ENCODE data around the gene SCML2.
"Not testable (repeated sequence)": the region's sequence is repeated elsewhere in the genome, so short reads cannot be mapped to it uniquely, and the experiment has no call there.

Gene SCML2

GRCh38 chrX:18354369-18355223 lies at the start of gene SCML2:
SCML2 (minus strand) TSS chrX:18354688; CDS start chrX:18334071, 20,617 bp downstream.
- peak; percentile 79 for DNase-seq

GRCh38 chrX:18401848-18402213 lies 47.3 kb upstream of the SCML2 start:
- DNase-seq: no peak

DNA sequence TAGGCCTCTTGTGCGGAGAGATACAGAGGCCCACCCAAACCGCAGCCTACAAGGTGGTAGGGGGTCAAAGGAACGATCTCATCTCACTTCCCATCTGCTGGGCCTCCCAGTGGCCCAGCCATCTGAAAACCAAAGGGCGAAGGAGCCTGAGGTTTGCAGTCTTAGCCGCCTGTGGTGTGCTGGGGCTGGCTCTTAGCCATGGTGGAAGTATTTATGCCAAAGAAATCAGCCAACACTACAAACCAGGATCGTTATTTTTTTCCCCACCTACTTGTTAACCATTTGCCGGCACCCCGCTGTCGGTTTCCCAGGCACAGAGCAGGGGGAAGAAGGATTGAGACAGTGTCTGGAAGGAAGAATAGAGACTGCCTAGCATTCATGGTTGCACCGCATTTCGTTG lies 40.0 kb upstream of the SCML2 start:
- DNase-seq: no peak

DNA sequence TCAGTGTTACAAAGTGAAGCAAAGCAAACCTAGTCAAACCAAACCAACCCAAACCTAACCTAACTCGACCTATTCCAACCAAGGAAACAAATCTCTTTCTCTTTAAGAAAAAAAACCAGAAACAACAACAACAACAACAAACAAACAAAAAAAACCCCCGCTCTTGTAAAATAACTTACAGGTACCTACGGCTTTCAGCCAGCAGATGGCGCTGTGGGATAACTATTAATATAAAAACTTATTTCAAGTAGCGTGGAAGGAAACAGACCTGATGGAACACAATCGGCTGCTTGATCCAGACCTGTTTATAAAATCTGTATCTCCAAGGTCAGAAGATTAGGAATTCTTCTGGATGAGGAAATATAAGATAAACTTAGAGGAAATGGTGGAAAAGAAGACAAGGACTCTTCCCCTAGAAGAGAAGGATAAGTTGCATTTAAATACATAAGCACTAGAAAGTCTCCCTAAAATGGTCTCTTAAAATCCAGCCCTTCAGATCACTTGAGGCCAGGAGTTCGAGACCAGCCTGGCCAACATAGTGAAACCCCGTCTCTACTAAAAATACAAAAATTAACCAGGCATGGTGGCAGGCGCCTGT lies 36.6 kb upstream of the SCML2 start:
- DNase-seq: peak; percentile 83

- DNase-seq: no peak
Observed at GRCh38 chrX:18389966-18390365, 35.5 kb upstream of the SCML2 start.

- DNase-seq: peak; percentile 59
Observed at GRCh38 chrX:18377796-18378195, 23.3 kb upstream of the SCML2 start.

- not testable (repeated sequence) for DNase-seq
Observed at GRCh38 chrX:18375131-18375805, 20.8 kb upstream of the SCML2 start.

- not testable (repeated sequence) for DNase-seq
Observed at GRCh38 chrX:18369096-18369495, 14.6 kb upstream of the SCML2 start.

DNA sequence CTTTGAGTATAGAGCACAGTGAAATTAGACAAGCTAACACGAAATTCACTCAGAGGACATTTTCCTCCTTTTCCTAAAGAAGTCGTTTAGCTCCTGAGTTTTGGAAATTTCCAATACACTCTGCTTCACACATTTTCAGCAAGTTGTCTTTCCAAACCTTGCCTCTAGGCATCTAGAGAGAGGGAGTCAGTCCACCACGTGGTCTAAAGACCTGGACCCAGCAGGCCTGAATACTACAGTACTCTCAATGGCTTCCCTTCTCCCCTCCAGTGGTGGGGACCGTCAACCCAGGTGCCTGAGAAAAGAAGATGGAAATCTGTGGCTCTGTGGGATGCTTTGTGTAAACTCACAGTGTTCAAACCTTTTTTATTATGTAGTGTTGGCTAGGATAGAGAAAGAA lies 13.9 kb upstream of the SCML2 start:
- DNase-seq: no peak

DNA sequence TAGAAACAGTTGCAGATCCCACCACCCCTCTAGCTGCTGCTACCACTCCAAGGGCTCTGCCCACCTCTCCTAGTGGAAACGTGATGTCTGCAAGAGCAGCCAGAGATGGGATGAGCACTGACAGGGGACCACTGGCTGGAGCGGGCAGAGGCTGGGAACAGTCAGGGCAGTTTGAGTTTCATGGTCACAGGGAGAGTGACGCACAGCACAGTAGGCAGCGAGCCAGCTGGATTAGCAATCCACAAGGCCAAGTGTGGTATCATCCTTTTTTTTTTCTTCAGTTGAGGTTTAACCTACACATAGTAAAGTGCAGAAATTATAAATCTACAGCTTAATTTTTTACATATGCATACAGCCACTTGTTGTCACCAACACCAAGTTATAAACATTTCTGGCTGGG lies 6.4 kb upstream of the SCML2 start:
- DNase-seq: no peak

- DNase-seq: peak; percentile 59
Observed at GRCh38 chrX:18353931-18354368, 538 bp downstream of the SCML2 start.

GRCh38 chrX:18351784-18352183 lies 2.7 kb downstream of the SCML2 start:
- DNase-seq: no peak

GRCh38 chrX:18348047-18348446 lies 6.4 kb downstream of the SCML2 start:
- DNase-seq: no peak

DNA sequence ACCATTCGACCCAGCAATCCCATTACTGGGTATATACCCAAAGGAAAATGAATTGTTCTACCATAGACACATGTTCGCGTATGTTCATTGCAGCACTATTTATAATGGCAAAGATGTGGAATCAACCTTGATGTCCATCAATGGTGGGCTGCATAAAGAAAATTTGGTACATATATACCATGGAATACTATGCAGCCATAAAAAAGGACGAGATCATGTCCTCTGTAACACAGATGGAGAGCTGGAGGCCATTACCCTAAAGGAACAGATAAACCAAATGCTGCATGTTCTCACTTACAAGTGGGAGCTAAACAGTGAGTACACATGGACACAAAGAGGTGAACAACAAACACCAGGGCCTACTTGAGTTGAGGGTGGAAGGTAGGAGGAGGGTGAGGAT lies 45.1 kb downstream of the SCML2 start:
- no peak for DNase-seq

DNA sequence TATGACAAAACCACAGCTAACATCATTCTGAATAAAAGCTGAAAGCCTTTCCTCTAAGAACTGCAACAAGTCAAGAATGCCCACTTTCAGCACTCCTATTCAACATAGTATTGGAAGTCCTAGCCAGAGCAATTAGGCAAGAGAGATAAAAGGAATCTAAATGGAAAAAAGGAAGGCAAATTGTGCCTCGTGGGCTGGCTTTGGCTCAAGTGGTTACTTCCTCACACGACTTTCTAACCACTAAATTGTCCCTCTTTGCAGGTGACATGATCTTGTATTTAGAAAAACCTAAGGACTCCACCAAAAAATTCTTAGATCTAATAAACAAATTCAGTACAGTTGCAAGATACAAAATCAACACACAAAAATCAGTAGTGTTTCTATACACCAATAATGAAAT lies 57.2 kb downstream of the SCML2 start:
- no peak for DNase-seq

DNA sequence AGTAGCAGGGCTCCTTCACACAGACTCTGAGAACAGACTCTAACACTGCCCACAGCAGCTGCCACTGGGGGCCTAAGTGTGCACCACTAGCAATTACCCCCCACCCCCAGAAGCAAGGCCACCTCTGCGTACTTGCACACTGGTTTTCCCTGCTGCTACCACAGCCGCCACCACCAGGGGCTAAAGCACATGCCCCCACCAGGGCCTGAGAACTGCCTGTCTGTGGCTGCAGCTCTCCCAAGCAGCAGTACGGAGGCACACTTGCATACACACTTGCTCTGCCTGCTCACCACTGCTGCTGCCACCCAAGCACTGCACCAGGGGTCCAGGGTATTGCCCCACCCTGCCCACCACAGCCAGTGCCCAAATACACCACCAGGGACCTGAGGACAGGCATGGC lies 59.6 kb downstream of the SCML2 start:
- DNase-seq: no peak

- DNase-seq: no peak
Observed at GRCh38 chrX:18291006-18291545, 63.4 kb downstream of the SCML2 start.

- DNase-seq: no peak
Observed at GRCh38 chrX:18290200-18290599, 64.3 kb downstream of the SCML2 start.

- no peak for DNase-seq
Observed at GRCh38 chrX:18288716-18289115, 65.8 kb downstream of the SCML2 start.

- DNase-seq: no peak
Observed at GRCh38 chrX:18286322-18286831, 68.1 kb downstream of the SCML2 start.

DNA sequence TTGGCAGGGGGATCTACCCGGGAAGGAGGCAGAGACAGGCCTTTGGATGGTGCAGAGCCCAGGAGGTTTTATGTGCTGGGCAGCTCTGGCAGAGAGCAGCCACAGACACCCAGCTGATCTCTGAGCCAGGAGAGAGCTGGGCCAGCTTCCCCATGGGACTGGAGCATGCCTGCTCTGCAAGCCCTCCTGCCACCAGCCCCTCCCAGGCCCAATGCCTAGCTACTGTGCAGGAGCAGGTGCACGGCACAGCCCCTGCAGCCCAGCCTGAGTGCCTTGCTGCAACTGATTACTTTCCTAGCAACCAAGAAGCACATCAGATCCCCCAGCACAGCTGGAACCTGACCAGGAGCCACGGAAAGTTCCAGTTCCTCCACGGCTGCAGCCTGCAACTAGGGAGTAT lies 76.0 kb downstream of the SCML2 start:
- no peak for DNase-seq

DNA sequence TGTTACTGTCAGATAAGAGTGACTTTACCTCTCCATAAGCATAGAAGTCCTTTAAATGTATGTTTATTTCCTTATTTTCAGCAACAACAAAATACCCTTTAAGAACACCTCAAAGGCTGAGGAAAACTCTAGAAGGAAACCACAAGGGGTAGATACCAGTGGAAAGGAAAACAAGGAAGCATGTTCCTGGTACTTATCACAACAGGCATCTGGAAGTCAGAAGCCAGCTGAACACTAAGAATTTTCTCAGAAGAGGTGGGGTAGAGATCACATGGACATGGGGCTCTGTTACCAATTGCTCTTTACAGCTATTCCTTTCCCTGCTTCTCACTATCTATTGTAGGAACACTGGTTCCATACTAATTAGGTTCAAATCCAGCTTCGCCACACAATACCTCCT lies 82.3 kb downstream of the SCML2 start:
- no peak for DNase-seq

GRCh38 chrX:18271725-18272124 lies 82.8 kb downstream of the SCML2 start:
- DNase-seq: no peak

All from activated CD8-positive, alpha-beta memory T cell treated with anti-CD3 and anti-CD28 coated beads for 24 hours (primary cell).